DMS114 treated with DMSO at 0.1 percent for 48 hours (cell line): ENCODE measurements around the gene KRT16.
"Not testable (repeated sequence)": the region's sequence is repeated elsewhere in the genome, so short reads cannot be mapped to it uniquely, and the experiment has no call there.

ENCODE experiments used
- DNase-seq: peaks from one replicate; lab custom pipeline; 2025; ENCODE audit not compliant: unreplicated experiment; lab: John Stamatoyannopoulos, UW

The KRT16 gene

GRCh38 chr17:41585301-41586056 lies 27.1 kb downstream of the KRT16 start:
- no peak for DNase-seq

- not testable (repeated sequence) for DNase-seq
Measured at GRCh38 chr17:41584331-41584927, 28.1 kb downstream of the KRT16 start.

- no peak for DNase-seq
Measured at GRCh38 chr17:41583137-41584127, 29.1 kb downstream of the KRT16 start.

- not testable (repeated sequence) for DNase-seq
Measured at GRCh38 chr17:41582061-41582968, 30.3 kb downstream of the KRT16 start.

- no peak for DNase-seq
Measured at GRCh38 chr17:41581366-41582060, 31.1 kb downstream of the KRT16 start.

- no peak for DNase-seq
Measured at GRCh38 chr17:41580687-41581365, 31.7 kb downstream of the KRT16 start.

GRCh38 chr17:41580244-41580575 lies 32.4 kb downstream of the KRT16 start:
- no peak for DNase-seq

GRCh38 chr17:41579484-41580243 lies 32.9 kb downstream of the KRT16 start:
- DNase-seq = peak; percentile 27

- no peak for DNase-seq
Measured at GRCh38 chr17:41578971-41579370, 33.6 kb downstream of the KRT16 start.

- DNase-seq = no peak
Measured at GRCh38 chr17:41578538-41578937, 34.0 kb downstream of the KRT16 start.

- not testable (repeated sequence) for DNase-seq
Measured at GRCh38 chr17:41576740-41577139, 35.8 kb downstream of the KRT16 start.

- DNase-seq = no peak
Measured at GRCh38 chr17:41575336-41575735, 37.2 kb downstream of the KRT16 start.

GRCh38 chr17:41571561-41572434 lies 40.8 kb downstream of the KRT16 start, which contains the start of gene KRT9:
TSS of gene KRT9 (minus strand) at chr17:41572059. CDS start at chr17:41571992, 67 bp downstream.
- DNase-seq = no peak

- no peak for DNase-seq
Measured at GRCh38 chr17:41567317-41567716, 45.2 kb downstream of the KRT16 start.

GRCh38 chr17:41565338-41565737 lies 47.2 kb downstream of the KRT16 start:
- no peak for DNase-seq

- no peak for DNase-seq
Measured at GRCh38 chr17:41563607-41564170, 48.9 kb downstream of the KRT16 start.

- no peak for DNase-seq
Measured at GRCh38 chr17:41561554-41561953, 51.0 kb downstream of the KRT16 start.
